DMS153 treated with DMSO at 0.1 percent for 48 hours (cell line): ENCODE measurements around the gene GPBAR1.
A peak's percentile ranks its signal among the peaks of the same experiment; 100 is the strongest.

ENCODE experiments used
- DNase-seq: peaks from one replicate; lab custom pipeline; 2025; ENCODE audit not compliant: unreplicated experiment; lab: John Stamatoyannopoulos, UW

Gene GPBAR1, protein sequence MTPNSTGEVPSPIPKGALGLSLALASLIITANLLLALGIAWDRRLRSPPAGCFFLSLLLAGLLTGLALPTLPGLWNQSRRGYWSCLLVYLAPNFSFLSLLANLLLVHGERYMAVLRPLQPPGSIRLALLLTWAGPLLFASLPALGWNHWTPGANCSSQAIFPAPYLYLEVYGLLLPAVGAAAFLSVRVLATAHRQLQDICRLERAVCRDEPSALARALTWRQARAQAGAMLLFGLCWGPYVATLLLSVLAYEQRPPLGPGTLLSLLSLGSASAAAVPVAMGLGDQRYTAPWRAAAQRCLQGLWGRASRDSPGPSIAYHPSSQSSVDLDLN

DNA sequence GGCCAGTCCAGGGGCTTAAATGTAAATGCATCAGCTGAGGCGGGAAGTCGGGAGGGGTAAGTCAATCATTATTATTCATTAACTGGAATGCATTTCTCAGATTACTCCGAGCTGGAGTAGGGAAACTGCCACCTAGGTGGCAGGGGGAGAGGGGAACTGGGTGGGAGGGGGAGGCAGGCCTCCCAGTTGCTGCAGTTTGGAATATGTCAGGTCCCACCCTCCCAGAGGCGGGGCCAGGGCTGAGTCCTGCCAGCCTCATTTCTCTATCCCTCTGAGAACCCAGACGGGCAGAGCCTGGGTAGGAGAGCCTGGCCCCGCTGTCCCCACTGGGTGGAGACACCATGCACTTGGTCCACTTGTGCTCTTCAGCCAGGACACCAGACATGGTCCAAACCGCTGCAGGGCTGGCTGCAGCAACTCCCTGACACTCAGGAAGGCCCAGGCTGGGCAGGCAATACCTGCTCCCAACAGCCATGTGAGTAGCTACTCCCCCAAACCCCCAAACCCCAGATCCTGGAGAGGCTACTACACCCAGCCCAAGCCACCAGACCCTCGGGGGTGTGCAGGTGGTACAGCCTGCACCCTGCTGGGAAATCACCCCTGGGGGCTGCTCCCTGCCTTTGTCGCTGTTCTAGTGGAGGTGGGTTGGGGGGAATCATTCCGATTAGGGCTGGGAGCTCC is at the start of gene GPBAR1:
Gene GPBAR1, plus strand, starts transcription at position 274 of the 681 bp plus-strand sequence. CDS start 1,710 bp downstream, outside the sequence.
- DNase-seq = no peak

DNA sequence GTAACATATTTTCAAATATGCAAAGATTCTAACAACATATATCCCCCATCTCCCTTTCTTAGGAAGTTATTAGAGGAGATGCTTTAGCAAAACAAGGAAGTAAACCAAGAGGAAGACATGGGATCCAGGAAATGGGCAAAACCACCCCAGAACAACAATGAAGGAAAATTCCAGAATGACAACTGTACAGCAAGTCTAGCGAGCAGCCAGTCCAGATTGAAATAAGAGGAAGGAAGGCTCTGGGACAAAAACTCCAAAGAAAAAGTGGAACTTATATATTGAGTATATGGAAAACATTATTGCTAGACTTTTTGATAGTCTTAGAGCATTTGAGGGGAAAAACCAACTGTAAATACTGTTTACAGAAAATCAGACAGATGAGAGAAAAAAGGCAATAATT is 46.7 kb upstream of the GPBAR1 start:
- no peak for DNase-seq

DNA sequence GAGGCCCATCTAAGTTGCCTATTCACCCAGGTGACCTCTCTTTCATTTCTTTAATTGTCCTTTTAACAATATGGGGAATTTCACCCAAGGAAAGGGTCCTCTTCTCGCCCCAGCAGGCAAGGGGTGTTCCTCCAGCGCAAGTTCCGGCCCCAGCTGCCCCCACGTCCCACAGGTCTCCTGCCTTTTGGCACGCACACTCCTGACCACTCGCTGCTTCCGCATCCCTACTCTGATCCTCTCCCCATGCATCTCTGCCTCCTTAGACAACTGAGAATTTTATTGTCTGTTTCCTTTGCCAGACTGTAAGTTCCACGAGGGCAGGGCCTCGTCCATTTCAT is 44.5 kb upstream of the GPBAR1 start:
- DNase-seq = no peak

GRCh38 chr2:218216674-218217359 is 44.0 kb upstream of the GPBAR1 start, which contains the start of gene ARPC2:
Gene ARPC2, plus strand, starts transcription at chr2:218217189. Its CDS starts 282 bp downstream, at chr2:218217471.
- peak; percentile 66 for DNase-seq

- DNase-seq = peak; percentile 8
Measured at GRCh38 chr2:218217360-218218267, 43.2 kb upstream of the GPBAR1 start.

- DNase-seq = no peak
Measured at GRCh38 chr2:218218268-218219185, 42.3 kb upstream of the GPBAR1 start.

DNA sequence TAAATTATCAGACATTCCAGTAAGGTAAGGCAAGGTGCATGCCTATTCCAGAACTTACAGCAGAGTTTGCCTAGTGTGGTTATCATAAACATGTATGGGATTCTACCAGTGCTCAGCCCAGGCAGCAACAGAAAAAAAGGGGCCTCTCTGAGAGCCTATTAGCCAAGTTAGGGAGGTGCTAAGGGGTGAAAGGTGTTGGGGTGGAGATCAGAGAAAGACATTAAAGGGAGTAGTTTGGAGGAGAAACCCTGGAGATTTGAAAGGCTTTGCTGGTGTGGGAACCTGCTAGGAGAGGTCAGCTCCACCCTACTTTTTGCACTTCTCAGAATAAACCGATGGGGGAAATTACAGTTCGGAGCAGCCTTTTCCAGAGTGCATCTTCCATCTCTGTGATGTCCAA is 40.9 kb upstream of the GPBAR1 start:
- DNase-seq = no peak

GRCh38 chr2:218221000-218221399 is 39.8 kb upstream of the GPBAR1 start:
- DNase-seq = no peak

DNA sequence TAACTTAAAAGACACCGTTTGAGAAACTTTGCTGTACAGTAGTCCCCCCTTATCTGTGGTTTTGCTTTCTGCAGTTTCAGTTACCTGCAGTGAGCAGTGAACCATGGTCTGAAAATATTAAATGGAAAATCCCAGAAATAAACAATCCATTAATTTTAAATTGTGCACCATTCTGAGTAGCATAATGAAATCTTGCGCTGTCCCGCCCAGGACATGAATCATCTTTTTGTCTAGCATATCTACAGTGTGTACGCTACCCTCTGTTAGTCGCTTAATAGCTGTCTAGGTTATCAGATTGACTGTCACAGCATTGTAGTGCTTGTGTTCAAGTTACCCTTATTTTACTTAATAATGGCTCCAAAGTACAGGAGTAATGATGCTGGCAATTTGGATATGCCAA is 37.8 kb upstream of the GPBAR1 start:
- no peak for DNase-seq

DNA sequence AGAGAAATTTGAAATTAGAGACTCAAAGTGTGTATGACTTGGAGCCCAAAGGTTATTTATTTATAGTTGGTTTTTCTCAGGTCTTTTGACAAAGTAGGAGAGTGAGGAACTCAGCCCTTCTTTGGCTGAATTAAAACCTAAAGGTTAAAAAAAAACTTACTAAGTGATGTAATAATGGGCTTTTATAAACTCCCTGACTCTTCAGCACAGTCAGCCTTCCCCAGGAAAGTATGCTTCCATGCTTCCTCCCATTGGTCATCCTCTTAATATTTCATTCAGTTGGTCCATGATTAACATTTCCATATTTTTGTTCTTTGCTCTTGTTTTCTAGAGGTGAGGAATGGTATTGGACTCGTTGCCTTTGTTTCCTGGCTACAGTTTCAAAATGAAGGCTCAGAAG is 36.6 kb upstream of the GPBAR1 start:
- DNase-seq = no peak

GRCh38 chr2:218226903-218227302 is 33.9 kb upstream of the GPBAR1 start:
- no peak for DNase-seq

DNA sequence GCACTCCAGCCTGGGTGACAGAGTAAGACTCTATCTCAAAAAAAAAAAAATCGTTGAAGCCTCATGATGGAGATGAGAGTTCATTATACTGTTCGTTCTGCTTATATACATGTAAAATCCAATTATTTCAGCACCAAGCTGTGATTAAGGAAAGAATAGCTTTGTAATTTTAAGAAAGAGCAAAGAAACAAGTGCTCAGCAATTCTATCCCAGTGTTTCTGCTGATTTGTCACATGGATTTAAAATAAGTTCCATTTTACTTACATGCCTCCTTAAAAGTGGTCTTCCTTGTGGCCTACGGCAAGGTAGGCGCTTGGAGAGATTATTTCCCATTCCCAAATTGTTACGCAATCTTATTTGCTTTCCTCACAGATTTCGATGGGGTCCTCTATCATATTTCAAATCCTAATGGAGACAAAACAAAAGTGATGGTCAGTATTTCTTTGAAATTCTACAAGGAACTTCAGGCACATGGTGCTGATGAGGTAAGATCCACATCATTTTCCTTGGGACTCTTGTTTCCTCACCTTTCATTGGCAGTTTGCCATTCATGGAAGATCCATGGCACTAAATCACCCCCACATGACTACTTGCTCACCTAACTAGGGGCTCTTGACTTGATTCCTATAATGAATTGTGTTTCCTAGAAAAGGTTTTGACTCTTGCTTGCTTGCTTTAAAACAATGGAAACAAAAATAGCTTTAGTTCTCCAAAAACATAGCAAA is 32.3 kb upstream of the GPBAR1 start:
- no peak for DNase-seq

DNA sequence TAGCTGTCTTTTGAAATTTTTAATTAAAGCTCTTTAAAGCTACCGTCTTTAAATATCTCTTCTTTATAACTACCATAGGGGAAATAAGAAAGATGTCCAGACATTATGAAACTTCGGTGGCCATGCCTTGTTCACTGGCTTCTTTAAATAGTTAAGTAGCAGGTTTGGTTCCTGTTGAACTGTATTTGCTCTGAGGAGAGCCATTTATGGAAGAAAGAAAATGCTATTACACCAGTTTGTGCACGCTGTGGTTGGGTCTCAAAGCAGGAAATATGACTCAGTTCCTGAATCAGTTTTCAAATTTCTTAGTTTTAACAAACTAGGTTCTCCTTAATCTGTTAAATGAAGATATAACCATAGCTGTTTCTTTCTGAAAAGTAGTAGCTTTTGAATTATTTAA is 31.6 kb upstream of the GPBAR1 start:
- no peak for DNase-seq

DNA sequence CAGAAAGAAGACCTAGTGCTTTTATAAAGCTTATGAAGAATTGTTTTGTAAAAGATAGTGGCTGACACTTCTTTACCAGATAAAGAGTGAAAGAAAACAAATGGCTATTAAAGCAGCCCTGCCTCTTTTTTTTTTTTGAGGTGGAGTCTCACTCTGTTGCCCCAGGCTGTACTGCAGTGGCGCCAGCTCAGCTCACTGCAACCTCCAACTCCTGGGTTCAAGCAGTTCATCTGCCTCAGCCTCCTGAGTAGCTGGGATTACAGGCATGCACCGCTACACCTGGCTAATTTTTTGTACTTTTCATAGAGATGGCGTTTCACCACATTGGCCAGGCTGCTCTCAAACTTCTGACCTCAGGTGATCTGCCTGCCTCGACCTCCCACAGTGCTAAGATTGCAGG is 31.0 kb upstream of the GPBAR1 start:
- no peak for DNase-seq

DNA sequence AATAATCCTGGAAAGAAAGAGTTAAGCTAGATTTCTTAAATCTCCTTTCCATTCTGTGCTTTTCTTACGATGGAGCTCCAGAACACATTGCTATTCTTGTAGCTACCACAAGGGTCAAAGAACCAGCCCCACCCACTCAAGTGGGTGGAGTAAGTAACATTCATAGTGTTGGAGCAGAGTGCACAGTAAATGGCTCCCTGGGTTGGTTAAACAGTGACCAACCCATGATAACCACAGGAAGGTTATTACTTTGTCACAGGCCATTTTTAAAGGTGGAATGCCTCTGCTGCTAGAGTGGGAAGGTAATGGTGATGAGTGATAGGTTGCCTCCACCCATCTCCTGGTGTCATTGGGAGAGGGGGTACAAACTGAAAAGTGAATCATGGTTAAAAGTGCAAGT is 29.9 kb upstream of the GPBAR1 start:
- DNase-seq = no peak

DNA sequence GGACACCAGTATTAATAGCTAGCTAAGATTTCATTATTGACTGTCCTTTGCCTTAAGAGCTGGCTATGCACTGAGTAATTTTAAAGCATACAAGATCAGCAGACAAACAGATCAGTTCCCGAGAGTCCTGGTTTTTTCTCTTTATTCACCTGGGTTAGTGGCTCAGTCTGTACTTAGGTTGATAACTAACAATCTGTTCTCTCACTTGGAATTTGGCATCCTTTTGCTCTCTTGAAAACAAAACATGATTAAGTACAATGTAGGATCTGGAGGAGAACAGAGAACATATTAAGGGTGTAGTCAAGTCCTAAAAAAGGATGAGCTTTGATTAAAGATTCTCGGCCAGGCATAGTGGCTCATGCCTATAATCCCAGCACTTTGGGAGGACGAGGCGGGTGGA is 27.3 kb upstream of the GPBAR1 start:
- DNase-seq = no peak

- DNase-seq = no peak
Measured at GRCh38 chr2:218234521-218234920, 26.3 kb upstream of the GPBAR1 start.

DNA sequence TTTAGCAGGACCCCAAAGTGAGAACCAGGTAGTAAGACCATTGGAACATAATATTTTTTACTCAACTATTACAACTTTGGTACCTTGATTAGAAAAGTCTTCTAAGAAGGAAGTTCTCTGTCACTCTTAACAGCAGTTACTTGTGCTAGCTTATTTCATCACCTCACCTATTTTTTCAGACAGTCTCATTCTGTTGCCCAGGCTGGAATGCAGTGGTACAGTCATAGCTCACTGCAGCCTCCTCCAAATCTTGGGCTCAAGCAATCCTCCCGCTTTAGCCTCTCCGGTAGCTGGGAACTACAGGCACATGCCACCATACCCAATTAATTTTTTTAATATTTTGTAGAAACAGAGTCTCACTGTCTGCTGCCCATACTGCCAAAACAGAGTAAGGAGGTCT is 25.8 kb upstream of the GPBAR1 start:
- no peak for DNase-seq

DNA sequence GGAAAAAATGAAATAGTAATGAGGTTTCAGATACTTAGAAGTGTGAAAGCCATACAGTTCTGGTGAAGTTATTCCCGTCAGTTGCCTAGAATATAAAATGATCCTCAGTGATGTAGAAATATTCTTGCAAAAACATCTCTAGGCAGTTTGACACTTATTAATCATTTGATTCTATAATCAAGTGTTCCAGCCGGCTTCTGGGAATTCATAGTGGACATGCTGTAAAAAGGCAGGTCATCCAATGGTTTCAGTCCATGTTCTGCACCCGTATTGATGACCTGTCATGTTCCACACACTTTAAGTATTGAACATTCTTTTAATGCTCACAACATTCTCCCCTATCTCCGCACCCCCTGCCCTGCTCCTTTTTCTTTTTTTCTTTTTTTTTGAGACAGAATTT is 24.0 kb upstream of the GPBAR1 start:
- no peak for DNase-seq
